CD4-positive, alpha-beta T cell treated with Interferon gamma for 1 hour (primary cell): ENCODE measurements around the gene UTP14C.
"Not testable (repeated sequence)": the region's sequence is repeated elsewhere in the genome, so short reads cannot be mapped to it uniquely, and the experiment has no call there.

Experiments used
- DNase-seq: peaks from one replicate; pipeline ENCODE4 v3.0.0-alpha.2; 2020

UTP14C gene

GRCh38 chr13:52024481-52024880, at the start of gene UTP14C:
UTP14C (plus strand) TSS chr13:52024691; CDS start chr13:52028805, 4,114 bp downstream.
- DNase-seq = no peak

- no peak for DNase-seq
Measured at GRCh38 chr13:51976423-51976822, 48.1 kb upstream of the UTP14C start.

DNA sequence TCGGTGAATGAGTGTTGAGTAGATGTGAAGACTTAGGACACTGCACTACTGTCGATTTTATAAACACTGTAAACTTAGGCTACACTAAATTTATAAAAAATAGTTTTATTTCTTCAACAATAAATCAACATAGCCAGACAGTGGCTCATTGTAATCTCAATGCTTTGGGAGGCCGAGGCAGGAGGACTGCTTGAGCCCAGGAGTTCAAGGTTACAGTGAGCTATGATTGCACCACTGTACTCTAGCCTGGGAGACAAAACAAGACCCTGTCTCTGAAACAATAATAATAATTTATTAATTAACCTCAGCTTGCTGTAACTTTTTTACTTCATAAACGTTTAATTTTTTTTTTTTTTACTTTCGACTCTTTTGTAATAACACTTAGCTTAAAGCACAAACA, 47.6 kb upstream of the UTP14C start:
- DNase-seq = no peak

DNA sequence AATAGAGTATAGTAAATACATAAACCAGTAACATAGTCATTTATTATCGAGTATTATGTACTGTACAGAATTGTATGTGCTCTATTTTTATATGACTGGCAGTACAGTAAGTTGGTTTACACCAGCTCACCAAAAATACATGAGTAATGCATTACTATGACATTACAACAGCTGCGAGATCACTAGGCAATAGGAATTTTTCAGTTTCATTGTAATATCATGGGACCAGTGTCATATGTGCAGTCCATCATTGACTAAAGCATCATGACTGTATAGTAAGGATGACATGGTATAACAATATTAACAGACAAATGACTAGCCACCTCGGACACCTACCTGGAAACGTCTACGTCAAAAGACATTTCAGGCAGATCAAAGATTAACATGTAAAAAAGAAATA, 46.9 kb upstream of the UTP14C start:
- DNase-seq = no peak

DNA sequence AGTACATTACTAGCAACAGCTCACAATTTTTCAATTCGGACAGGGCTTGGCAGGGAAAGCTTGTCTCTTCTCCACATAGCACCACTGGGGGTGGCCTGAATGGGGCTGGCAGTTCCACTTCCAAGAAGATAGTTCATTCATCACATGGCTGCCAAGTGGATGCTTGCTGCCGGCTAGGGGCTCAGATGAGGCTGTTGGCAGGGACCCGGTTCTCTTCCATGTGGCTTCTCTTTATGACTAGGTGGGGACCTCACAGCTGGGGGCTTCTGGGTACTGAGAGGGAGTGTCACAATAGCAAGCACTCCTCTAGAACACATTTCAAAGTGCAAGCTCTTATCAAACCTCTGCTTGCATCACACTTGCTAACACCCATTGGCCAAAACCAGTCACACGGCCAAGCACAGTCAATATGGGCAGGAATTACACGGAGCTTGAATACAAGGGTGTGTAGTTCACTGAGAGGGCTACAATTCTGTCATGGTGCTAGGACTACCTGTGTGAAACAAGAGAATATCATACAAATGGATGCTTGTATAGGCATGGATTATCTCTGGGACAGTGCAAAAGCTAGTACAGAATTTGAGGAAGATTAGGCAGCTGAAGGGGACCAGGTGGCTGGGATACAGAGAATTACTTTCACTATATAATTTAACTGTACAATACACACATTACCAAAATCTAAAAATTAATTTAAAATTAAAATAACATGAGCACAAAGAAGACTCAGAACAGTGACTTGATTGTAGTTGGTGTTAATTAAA, 45.5 kb upstream of the UTP14C start:
- DNase-seq = no peak

- DNase-seq = no peak
Measured at GRCh38 chr13:51980908-51981307, 43.6 kb upstream of the UTP14C start.

DNA sequence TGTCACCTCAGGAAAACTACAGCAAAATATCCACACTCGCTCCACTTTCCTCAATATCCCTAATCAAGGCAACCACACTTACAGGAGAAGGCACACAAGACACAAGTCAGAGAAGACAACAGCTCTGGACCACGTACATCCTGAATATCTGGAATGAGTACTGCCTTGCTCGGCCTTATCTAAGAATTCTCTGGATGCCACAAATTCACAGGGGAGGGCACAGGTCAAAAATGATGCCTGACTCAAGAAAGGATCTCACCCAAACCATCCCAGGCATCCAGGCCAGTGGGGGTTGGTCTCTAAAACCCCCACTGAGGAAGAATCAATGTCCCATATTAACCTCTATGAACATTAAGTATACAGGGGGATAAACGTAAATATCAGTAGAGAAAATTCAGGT, 43.1 kb upstream of the UTP14C start:
- no peak for DNase-seq

DNA sequence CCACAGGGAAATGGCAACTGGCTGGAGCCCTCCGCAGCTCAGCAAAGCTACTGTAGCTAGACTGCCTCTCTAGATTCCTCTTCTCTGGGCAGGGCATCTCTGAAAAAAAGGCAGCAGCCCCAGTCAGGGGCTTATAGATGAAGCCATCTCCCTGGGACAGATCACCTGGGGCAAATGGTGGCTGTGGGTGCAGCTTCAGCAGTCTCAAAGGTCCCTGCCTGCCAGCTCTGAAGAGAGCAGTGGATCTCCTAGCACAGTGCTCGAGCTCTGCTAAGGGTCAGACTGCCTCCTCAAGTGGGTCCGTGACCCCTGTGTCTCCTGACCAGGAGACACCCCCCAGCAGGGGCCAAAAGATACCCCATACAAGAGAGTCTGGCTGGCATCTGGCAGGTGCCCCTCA, 41.2 kb upstream of the UTP14C start:
- not testable (repeated sequence) for DNase-seq

- DNase-seq = not testable (repeated sequence)
Measured at GRCh38 chr13:51984904-51985303, 39.6 kb upstream of the UTP14C start.

DNA sequence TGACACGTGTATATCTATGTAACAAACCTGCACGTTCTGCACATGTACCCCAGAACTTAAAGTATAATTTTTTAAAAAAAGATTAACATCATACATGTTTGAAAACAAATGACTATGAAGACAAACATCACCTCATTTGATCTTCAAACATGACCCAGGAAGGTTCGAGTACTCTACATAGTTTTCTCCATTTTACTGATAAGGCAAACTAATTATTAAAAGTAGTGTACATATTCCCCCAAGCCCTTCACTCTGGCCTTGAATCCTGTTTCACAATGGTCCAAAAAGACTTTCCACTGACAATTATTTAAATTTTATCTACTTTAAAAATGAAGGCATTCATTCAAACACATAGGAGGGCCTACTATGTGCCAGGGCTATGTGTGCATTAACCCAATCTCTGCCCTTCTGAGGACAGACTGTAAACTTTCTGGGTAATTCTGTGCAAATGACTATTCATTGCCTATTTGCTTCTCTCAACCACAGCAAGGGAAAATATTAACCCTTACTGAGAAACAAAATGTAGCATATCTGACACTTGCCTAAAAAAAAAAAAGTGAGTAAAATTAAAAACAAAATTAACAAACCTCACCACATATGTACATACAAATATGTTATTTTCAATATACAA, 35.4 kb upstream of the UTP14C start:
- DNase-seq = no peak

GRCh38 chr13:51993713-51994112, 30.8 kb upstream of the UTP14C start:
- DNase-seq = no peak

GRCh38 chr13:51995677-51996551, 28.6 kb upstream of the UTP14C start:
- DNase-seq = no peak

- no peak for DNase-seq
Measured at GRCh38 chr13:51996641-51997040, 27.9 kb upstream of the UTP14C start.

GRCh38 chr13:51997186-51997585, 27.3 kb upstream of the UTP14C start:
- DNase-seq = no peak

- no peak for DNase-seq
Measured at GRCh38 chr13:51997641-51998330, 26.7 kb upstream of the UTP14C start.

GRCh38 chr13:51998723-51999509, 25.6 kb upstream of the UTP14C start:
- no peak for DNase-seq

DNA sequence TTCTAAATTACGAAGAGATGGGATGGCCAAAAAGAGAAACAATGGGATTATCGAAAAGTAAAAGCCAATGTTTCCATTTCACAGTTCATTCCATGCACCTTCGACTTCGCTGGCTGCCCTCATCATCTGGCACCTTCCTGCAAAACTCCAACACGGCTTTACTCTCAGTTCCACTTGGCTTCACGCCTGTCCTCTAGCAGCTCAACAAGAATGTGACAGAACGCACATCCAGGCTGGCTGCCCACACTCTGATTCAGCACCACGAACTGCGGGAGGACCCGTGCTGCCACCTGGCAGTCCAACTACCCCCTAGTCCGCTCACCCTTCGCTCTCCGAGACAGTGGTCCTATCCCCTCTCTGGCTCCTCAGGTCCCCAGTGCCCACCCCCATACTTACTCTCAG, 25.0 kb upstream of the UTP14C start:
- no peak for DNase-seq

DNA sequence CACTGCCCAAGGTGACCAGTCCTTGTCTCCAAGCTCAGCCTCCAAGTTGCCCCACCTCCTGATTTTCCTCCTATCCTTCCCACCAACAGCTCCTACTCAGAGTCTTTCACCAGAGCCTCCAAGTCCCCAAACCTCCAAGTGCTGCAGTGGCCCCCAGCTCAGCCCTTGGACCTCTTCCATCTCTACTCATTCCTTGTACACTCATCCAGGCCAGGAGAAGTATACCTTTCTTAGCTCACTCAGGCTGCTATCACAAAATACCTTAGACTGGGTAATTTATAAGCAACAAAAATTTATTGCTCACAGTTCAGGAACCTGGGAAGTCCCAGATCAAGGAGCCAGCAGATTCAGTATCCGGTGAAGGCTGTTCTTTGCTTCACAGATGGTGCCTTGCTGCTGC, 24.6 kb upstream of the UTP14C start:
- no peak for DNase-seq

DNA sequence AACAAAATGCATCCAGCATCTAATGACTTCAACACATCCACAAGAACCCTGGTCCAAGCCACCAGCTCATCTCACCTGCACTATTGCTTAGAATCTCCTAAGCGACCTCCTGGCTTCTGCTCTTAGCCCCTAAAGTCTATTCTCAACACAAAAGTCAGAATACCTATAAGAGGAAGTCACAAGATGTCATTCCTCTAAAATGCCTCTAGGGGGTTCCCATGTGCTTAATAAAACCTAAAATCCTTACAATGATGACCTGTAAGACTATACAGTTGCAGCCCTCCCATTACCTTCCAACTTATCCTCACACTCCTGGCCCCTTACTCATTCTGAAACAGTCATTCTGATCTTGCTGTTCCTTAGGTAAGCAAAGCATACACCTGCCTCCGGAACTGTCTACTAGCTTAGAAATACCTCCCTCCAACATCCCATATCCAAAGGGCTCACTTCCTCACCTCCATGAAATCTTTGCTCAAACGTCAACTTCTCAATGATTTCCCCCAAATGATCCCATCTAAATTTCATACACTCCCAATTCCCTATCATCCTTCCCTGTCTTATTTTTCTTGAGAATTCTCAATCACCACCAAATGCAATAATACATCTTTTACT, 23.3 kb upstream of the UTP14C start:
- no peak for DNase-seq

GRCh38 chr13:52002361-52002760, 22.1 kb upstream of the UTP14C start:
- DNase-seq = no peak

DNA sequence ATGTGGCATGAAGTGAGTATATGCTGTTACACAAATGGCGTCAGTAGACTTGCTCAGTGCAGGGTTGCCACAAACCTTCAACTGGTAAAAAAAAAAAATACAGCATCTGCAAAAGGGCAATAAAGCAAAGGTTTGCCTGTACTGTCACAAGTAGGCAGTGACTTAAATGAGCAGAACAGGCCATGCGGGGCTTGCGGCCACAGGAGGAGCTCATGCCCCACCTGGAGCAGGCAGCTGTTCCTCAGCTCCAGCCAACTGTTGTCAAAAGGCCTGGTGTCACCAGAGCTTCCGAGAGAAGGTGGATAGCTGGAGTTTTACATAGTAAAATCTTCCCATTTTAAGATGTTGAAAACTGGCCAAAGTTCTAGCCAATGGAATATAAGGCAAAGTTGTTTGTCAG, 20.9 kb upstream of the UTP14C start:
- no peak for DNase-seq
